Ovary (tissue), 3 donors: Measurements from ENCODE around the gene CHAC1.

Source experiments
- CTCF ChIP-seq, 3 donors: fragments of 450-650 bp in 2 of 3; fragments of 200-600 bp in 1 of 3; IDR thresholded peaks; one replicate each; pipeline versions ENCODE4 v1.5.1 to v1.8.0; 2016 to 2022; ENCODE audit warnings: antibody characterized with exemption in 3 of 3, mild to moderate bottlenecking in 1 of 3
- POLR2A ChIP-seq: fragments of 450-650 bp; IDR thresholded peaks from one replicate; pipeline ENCODE4 v1.6.1; 2017; ENCODE audit warnings: antibody characterized with exemption, mild to moderate bottlenecking, moderate library complexity
- donor health status: DM: no; HTN: no; CAD: no.

- TF ChIP-seq CTCF (IDR thresholded peaks at IDR 0.05): no peak
- no peak for TF ChIP-seq POLR2A
These were observed 18.8 kb upstream of the CHAC1 start for GRCh38 chr15:40934457-40934856.
